ENCODE data around the gene TATDN2. TPM values are rescaled to one million over a fixed set of nuclear protein-coding genes. Genes with fewer than 3 reads are reported as not detected.

TATDN2 gene
- polyA plus RNA-seq, 1 of the 3 experiments (the other 2 are of a cell fraction) = 14.7 TPM

- Histone ChIP-seq H3K27me3 (ENCODE audit: insufficient read depth) (no peaks in the 10 kb centered on the region), H3K4me2 (no peak overlapping the region), H3K79me2 (ENCODE audit: insufficient read depth) (no peaks in the 10 kb centered on the region), H3K9me3 (no peaks in the 10 kb centered on the region), H3K4me1 (ENCODE audit: control insufficient read depth in 1 of 2, insufficient read depth in 2 of 2, low read depth in 1 of 2, low read length in 1 of 2) (peaks cover 0 to 6% of the 10 kb centered on the region in 2 experiments; a peak in 2 of 4 replicates), H3K27ac (ENCODE audit: low read depth in 2 of 2, low read length in 1 of 2) (no peak overlapping the region), H3K4me3 (ENCODE audit: low read depth in 2 of 2, low read length in 1 of 2) (no peak overlapping the region), H3K36me3 (replicated peaks in 1 of 2; ENCODE audit: control insufficient read depth in 1 of 2, insufficient read depth in 2 of 2, low read length in 1 of 2) (peaks cover 17 to 23% of the 10 kb centered on the region in 2 experiments), H2AFZ (ENCODE audit: low read depth) (no peak overlapping the region), H3F3A (replicated peaks; ENCODE audit: insufficient read depth) (peaks cover 9% of the 10 kb centered on the region), H4K20me1 (ENCODE audit: insufficient read depth) (no peaks in the 10 kb centered on the region), H3K9me2 (no peaks in the 10 kb centered on the region), H3K9ac (no peak overlapping the region)
- POLR2A ChIA-PET = no interaction called here
- no peak for DNase-seq
- CTCF ChIA-PET = interaction anchor here (0.6 to 1.2 kb wide), 2 partner anchors 15 to 53 kb away, joined by 3 read pairs; no protein-coding TSS in a partner anchor
- no peak for TF ChIP-seq GATA2 (CRISPR knock-in tag; IDR thresholded peaks at IDR 0.05)
- TF ChIP-seq MXI1 (IDR thresholded peaks at IDR 0.05; ENCODE audit: low read depth, low read length) = no peak
- TF ChIP-seq FOXJ3 (CRISPR knock-in tag; IDR thresholded peaks at IDR 0.05) = no peak
- TF ChIP-seq GABPA (IDR thresholded peaks at IDR 0.05; ENCODE audit: low read depth) = no peak
- TF ChIP-seq RCOR1 (IDR thresholded peaks at IDR 0.05; ENCODE audit: low read length) = no peak
- no peak for TF ChIP-seq YY1 (IDR thresholded peaks at IDR 0.05; ENCODE audit: low read depth)
- WGBS (ENCODE audit: low lambda C conversion rate) = 91% methylated on average over 6 of the region's 6 CpGs
Measured at GRCh38 chr3:10291641-10292040, 43.4 kb downstream of the TATDN2 start.

- H3K9me2 ChIP-seq = no peaks in the 10 kb centered on the region
- 93% methylated on average over 12 of the region's 12 CpGs for WGBS (ENCODE audit: low lambda C conversion rate)
- H3K9ac ChIP-seq = no peak within 1 kb of the TSS
- POLR2A ChIA-PET = no interaction called here
- H4K20me1 ChIP-seq (ENCODE audit: insufficient read depth) = no peaks in the 10 kb centered on the region
- peaks cover 14 to 18% of the 10 kb centered on the region in 2 experiments for H3K36me3 ChIP-seq (replicated peaks in 1 of 2; ENCODE audit: control insufficient read depth in 1 of 2, insufficient read depth in 2 of 2, low read length in 1 of 2)
- no peak within 1 kb of the TSS for H2AFZ ChIP-seq (ENCODE audit: low read depth)
- H3F3A ChIP-seq (replicated peaks; ENCODE audit: insufficient read depth) = peaks cover 5% of the 10 kb centered on the region
- H3K4me2 ChIP-seq = no peak within 1 kb of the TSS
- CTCF ChIA-PET = interaction anchor here (0.5 to 1.2 kb wide), 4 partner anchors 33 to 128 kb away, joined by 3 read pairs; partner anchors contain the start of gene IRAK2
- no peaks in the 10 kb centered on the region for H3K79me2 ChIP-seq (ENCODE audit: insufficient read depth)
- no peaks in the 10 kb centered on the region for H3K9me3 ChIP-seq
- H3K27me3 ChIP-seq (ENCODE audit: insufficient read depth) = no peaks in the 10 kb centered on the region
- H3K4me3 ChIP-seq (ENCODE audit: low read depth in 2 of 2, low read length in 1 of 2) = no peak within 1 kb of the TSS
- H3K27ac ChIP-seq (ENCODE audit: low read depth in 2 of 2, low read length in 1 of 2) = no peak within 1 kb of the TSS
- no peaks in the 10 kb centered on the region for H3K4me1 ChIP-seq (ENCODE audit: control insufficient read depth in 1 of 2, insufficient read depth in 2 of 2, low read depth in 1 of 2, low read length in 1 of 2)
- DNase-seq = no peak
- TF ChIP-seq TAF1 (IDR thresholded peaks at IDR 0.05; ENCODE audit: borderline replicate concordance, low read depth, low read length) (no peak), RXRA (IDR thresholded peaks at IDR 0.05; ENCODE audit: borderline replicate concordance, low read depth) (no peak), USF1 (IDR thresholded peaks at IDR 0.05; ENCODE audit: borderline replicate concordance, low read depth) (no peak), CTCF (IDR thresholded peaks at IDR 0.05) (no peak), FOSL2 (IDR thresholded peaks at IDR 0.05; ENCODE audit: borderline replicate concordance, low read depth) (no peak), REST (IDR thresholded peaks at IDR 0.05; ENCODE audit: low read depth, low read length) (no peak), GABPA (IDR thresholded peaks at IDR 0.05; ENCODE audit: low read depth) (no peak), MXI1 (IDR thresholded peaks at IDR 0.05; ENCODE audit: low read depth, low read length) (no peak), JUND (IDR thresholded peaks at IDR 0.05) (no peak), RAD21 (IDR thresholded peaks at IDR 0.05; ENCODE audit: low read length) (no peak), USF2 (IDR thresholded peaks at IDR 0.05; ENCODE audit: borderline replicate concordance, low read depth, low read length) (no peak), SMC3 (IDR thresholded peaks at IDR 0.05; ENCODE audit: low read depth, low read length) (no peak), PBX3 (IDR thresholded peaks at IDR 0.05) (no peak), RCOR1 (IDR thresholded peaks at IDR 0.05; ENCODE audit: low read length) (no peak)
Measured at GRCh38 chr3:10292505-10293419, 44.5 kb downstream of the TATDN2 start, which contains the start of gene GHRL. Gene GHRL, minus strand, starts transcription at chr3:10292947. Its CDS starts 2,767 bp downstream, at chr3:10290180.

All from SK-N-SH (cell line).